Keratinocyte (primary cell): ENCODE results near the gene SRR.

Source experiments
- EZH2 ChIP-seq: IDR thresholded peaks from one replicate; pipeline ENCODE4 v1.6.1; 2012; ENCODE audit warnings: inconsistent platforms, mild to moderate bottlenecking, low read length, moderate library complexity
- TF ChIP-seq, protein P1 (sequence below), 3 experiments: IDR thresholded peaks in 1 of 3; conservative IDR thresholded peaks in 1 of 3; optimal IDR thresholded peaks in 1 of 3; 2 replicates in 2 of 3; 3 replicates in 1 of 3; pipeline versions ENCODE3 to v1.5.1; 2011; ENCODE audit warnings: low read length in 3 of 3, mild to moderate bottlenecking in 3 of 3, moderate library complexity in 2 of 3, control low read depth in 1 of 3, inconsistent platforms in 1 of 3; ENCODE audit not compliant: insufficient read depth in 2 of 3; ENCODE audit errors: extremely low read depth in 1 of 3

DNA sequence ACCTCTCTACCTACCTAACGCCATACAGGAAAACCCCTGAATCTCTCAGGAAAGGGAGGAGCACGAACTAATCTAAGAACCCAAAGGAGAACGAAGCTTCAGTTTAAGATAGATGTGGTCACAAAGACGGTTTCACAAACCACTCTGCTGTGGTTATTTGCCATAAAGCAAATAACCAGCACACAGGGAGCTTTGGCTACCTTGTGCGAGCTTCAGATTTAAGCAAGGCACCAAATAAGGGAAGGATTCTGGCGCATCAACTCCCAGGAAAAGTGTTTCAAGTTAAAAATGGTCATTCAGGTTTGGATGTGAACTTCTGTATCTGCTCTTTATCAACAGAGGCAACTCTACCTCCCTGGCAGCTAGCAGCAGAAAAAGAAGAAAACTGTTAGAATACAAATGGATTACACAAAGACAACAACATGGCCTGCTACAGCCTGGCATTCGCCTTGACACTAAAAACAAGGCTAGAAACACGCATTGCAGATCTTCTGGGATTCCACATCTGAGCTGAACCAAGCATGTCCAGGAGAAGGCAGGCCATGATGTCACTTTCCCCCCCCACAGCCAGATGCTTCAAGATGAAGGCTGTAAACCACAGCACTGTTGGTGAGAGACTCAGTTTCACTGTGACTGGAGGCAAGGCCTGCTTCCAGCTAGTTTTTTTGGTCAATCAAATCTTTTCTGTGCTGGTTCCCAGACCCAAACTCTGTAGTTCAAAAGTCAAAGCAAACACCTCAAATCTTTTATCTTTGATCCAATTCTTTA lies 43.8 kb upstream of the SRR start:
- TF ChIP-seq EZH2, result no peak
- TF ChIP-seq, protein P1, sequence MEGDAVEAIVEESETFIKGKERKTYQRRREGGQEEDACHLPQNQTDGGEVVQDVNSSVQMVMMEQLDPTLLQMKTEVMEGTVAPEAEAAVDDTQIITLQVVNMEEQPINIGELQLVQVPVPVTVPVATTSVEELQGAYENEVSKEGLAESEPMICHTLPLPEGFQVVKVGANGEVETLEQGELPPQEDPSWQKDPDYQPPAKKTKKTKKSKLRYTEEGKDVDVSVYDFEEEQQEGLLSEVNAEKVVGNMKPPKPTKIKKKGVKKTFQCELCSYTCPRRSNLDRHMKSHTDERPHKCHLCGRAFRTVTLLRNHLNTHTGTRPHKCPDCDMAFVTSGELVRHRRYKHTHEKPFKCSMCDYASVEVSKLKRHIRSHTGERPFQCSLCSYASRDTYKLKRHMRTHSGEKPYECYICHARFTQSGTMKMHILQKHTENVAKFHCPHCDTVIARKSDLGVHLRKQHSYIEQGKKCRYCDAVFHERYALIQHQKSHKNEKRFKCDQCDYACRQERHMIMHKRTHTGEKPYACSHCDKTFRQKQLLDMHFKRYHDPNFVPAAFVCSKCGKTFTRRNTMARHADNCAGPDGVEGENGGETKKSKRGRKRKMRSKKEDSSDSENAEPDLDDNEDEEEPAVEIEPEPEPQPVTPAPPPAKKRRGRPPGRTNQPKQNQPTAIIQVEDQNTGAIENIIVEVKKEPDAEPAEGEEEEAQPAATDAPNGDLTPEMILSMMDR (optimal IDR thresholded peaks at IDR 0.05 in 1 of 3, IDR thresholded peaks at IDR 0.05 in 1 of 3, conservative IDR thresholded peaks at IDR 0.05 in 1 of 3; ENCODE audit: extremely low read depth in 1 of 3, insufficient read depth in 2 of 3, low read length in 3 of 3), result no peak
